Breast epithelium (tissue), 4 donors: ENCODE measurements around the gene MRPL19. TPM values are rescaled to one million over a fixed set of nuclear protein-coding genes. Genes with fewer than 3 reads are reported as not detected.
A peak's percentile ranks its signal among the peaks of the same experiment; 100 is the strongest.

Experiments used
- DNase-seq, 2 donors: peaks; one replicate each; pipeline ENCODE4 v3.0.0-alpha.2; 2019; ENCODE audit warnings: low spot score in 2 of 2
- H3K27ac ChIP-seq, 2 donors: fragments of 200-600 bp; sonication (generic) in 1 of 2; one replicate each; pipeline ENCODE4 v1.5.1; 2016 to 2019; ENCODE audit warnings: mild to moderate bottlenecking in 1 of 2
- H3K27me3 ChIP-seq, 2 donors: fragments of 200-600 bp; sonication (generic) in 1 of 2; one replicate each; pipeline versions ENCODE4 v1.5.1 to v1.6.0; 2017 to 2019; ENCODE audit warnings: control low read depth in 1 of 2, mild to moderate bottlenecking in 1 of 2
- H3K36me3 ChIP-seq: fragments of 200-600 bp; one replicate; pipeline ENCODE4 v1.5.1; 2019
- H3K4me1 ChIP-seq, 2 donors: fragments of 200-600 bp; sonication (generic); one replicate each; pipeline ENCODE4 v1.5.1; 2016 to 2019; ENCODE audit warnings: control low read depth in 1 of 2
- H3K4me3 ChIP-seq, 3 donors: fragments of 200-600 bp; sonication (generic); 1 replicate in 2 of 3; 2 replicates in 1 of 3; pipeline ENCODE4 v1.5.1; 2016 to 2019; ENCODE audit warnings: mild to moderate bottlenecking in 3 of 3, moderate library complexity in 2 of 3
- H3K9me3 ChIP-seq, 2 donors: fragments of 200-600 bp; sonication (generic) in 1 of 2; one replicate each; pipeline ENCODE4 v1.5.1; 2016 to 2019; ENCODE audit warnings: control low read depth in 1 of 2
- CTCF ChIP-seq, 3 donors: fragments of 450-650 bp; IDR thresholded peaks; one replicate each; pipeline ENCODE4 v1.5.1; 2016 to 2017; ENCODE audit warnings: antibody characterized with exemption in 3 of 3, mild to moderate bottlenecking in 3 of 3, moderate library complexity in 3 of 3
- POLR2A ChIP-seq: fragments of 450-650 bp; IDR thresholded peaks from one replicate; pipeline ENCODE4 v1.6.1; 2016; ENCODE audit warnings: antibody characterized with exemption, mild to moderate bottlenecking, moderate library complexity
- POLR2AphosphoS5 ChIP-seq, 3 donors: sonication (generic); formaldehyde crosslinking; IDR thresholded peaks; one replicate each; pipeline ENCODE4 v1.6.1; 2017; ENCODE audit warnings: antibody characterized with exemption in 3 of 3
- intact Hi-C: fragments of 100-400 bp; cut with DNase I; formaldehyde crosslinking; loops from one replicate; pipeline ENCODE4 v1.15.1; 2023; ENCODE audit warnings: low total_unique reads
- total RNA-seq, 3 donors: library from RNA; depleted of rRNA; stranded (reverse); fragments of >200 nt; gene quantifications; one replicate each; pipeline ENCODE4 v1.1.0, GENCODE V29; 2016

Gene MRPL19
- total RNA-seq, 3 donors from 2014 or later: 26.5 to 32.0 (median 28.5) TPM

GRCh38 chr2:75637568-75637967 is 9.0 kb upstream of the MRPL19 start:
- no peaks in the 10 kb centered on the region for H3K27me3 ChIP-seq
- no peak overlapping the region for H3K27ac ChIP-seq
- no peak for TF ChIP-seq POLR2AphosphoS5 (IDR thresholded peaks at IDR 0.05)
- TF ChIP-seq POLR2A: no peak
- no peak for TF ChIP-seq CTCF (IDR thresholded peaks at IDR 0.05)
- peaks cover 0 to 9% of the 10 kb centered on the region in 2 donors for H3K4me1 ChIP-seq
- H3K36me3 ChIP-seq: no peaks in the 10 kb centered on the region
- H3K4me3 ChIP-seq: no peak overlapping the region
- no peak for DNase-seq
- H3K9me3 ChIP-seq: no peaks in the 10 kb centered on the region
- intact Hi-C loops: loop anchor here (10.0 kb wide), 1 partner anchor 1597 kb away; no protein-coding TSS in a partner anchor

GRCh38 chr2:75640621-75641121 is 5.9 kb upstream of the MRPL19 start:
- Histone ChIP-seq H3K36me3 (no peaks in the 10 kb centered on the region), H3K4me1 (peaks cover 0 to 9% of the 10 kb centered on the region in 2 donors), H3K4me3 (no peak overlapping the region), H3K27ac (peak overlapping the region; percentile 26 to 40), H3K9me3 (no peaks in the 10 kb centered on the region), H3K27me3 (no peaks in the 10 kb centered on the region)
- intact Hi-C loops: no loop called here
- DNase-seq: peak; percentile 47 to 58
- TF ChIP-seq CTCF (IDR thresholded peaks at IDR 0.05): peak; percentile 67 to 95 (median 95)
- no peak for TF ChIP-seq POLR2A
- TF ChIP-seq POLR2AphosphoS5 (IDR thresholded peaks at IDR 0.05): peak in 1 of 3 donors; percentile 29

GRCh38 chr2:75641587-75641986 is 5.0 kb upstream of the MRPL19 start:
- Histone ChIP-seq H3K9me3 (no peaks in the 10 kb centered on the region), H3K27ac (peak overlapping the region; percentile 26 to 40), H3K27me3 (no peaks in the 10 kb centered on the region), H3K4me1 (peaks cover 0 to 9% of the 10 kb centered on the region in 2 donors), H3K36me3 (no peaks in the 10 kb centered on the region), H3K4me3 (no peak overlapping the region)
- intact Hi-C loops: no loop called here
- no peak for TF ChIP-seq POLR2A
- no peak for TF ChIP-seq CTCF (IDR thresholded peaks at IDR 0.05)
- no peak for TF ChIP-seq POLR2AphosphoS5 (IDR thresholded peaks at IDR 0.05)
- DNase-seq: peak in 1 of 2 donors; percentile 82

GRCh38 chr2:75643980-75644379 is 2.6 kb upstream of the MRPL19 start:
- TF ChIP-seq POLR2A (no peak), CTCF (IDR thresholded peaks at IDR 0.05) (no peak), POLR2AphosphoS5 (IDR thresholded peaks at IDR 0.05) (no peak)
- no peak for DNase-seq
- no peaks in the 10 kb centered on the region for H3K36me3 ChIP-seq
- no peak overlapping the region for H3K27ac ChIP-seq
- intact Hi-C loops: no loop called here
- no peak overlapping the region for H3K4me3 ChIP-seq
- no peaks in the 10 kb centered on the region for H3K27me3 ChIP-seq
- H3K4me1 ChIP-seq: peaks cover 0 to 9% of the 10 kb centered on the region in 2 donors
- no peaks in the 10 kb centered on the region for H3K9me3 ChIP-seq

- Histone ChIP-seq H3K27ac (no peak overlapping the region), H3K27me3 (no peaks in the 10 kb centered on the region)
Measured at GRCh38 chr2:75645643-75646042, 940 bp upstream of the MRPL19 start.

More at GRCh38 chr2:75645643-75646042, 940 bp upstream of the MRPL19 start:
- Histone ChIP-seq H3K4me3 (no peak overlapping the region), H3K9me3 (no peaks in the 10 kb centered on the region), H3K4me1 (peaks cover 0 to 9% of the 10 kb centered on the region in 2 donors), H3K36me3 (no peaks in the 10 kb centered on the region)
- TF ChIP-seq POLR2A (no peak), CTCF (IDR thresholded peaks at IDR 0.05) (no peak), POLR2AphosphoS5 (IDR thresholded peaks at IDR 0.05) (no peak)
- DNase-seq: no peak
- intact Hi-C loops: no loop called here
